ENCODE measurements around the gene ARHGAP8.

DNA sequence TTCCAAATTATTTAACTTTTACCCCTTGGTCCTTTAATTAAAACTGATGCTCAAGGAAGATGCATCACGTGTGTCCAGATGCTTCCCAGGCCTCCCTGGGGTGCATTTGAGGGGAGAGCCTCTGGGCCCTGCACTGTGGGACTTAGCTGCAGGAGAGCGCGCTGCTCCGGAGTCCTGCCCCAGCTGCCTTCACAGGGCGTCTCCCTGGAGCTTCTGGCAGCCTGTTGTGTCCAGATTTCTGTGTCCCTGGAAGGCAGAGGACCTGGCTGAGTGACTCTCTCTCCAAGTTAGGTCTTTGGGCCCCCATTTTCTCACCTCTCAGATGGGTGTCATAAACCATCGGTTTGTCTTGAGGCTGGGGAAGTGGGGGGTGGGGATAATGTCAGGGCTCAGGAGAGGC lies 3.0 kb downstream of the ARHGAP8 start:
- TF ChIP-seq CTCF (IDR thresholded peaks at IDR 0.05), result no peak
- no peak for TF ChIP-seq POLR2A (IDR thresholded peaks at IDR 0.05)
- no peak for TF ChIP-seq EP300 (IDR thresholded peaks at IDR 0.05)

Data from tibial nerve (tissue), 4 donors.